Measurements from ENCODE around the gene SLC6A18. TPM values are rescaled to one million over a fixed set of nuclear protein-coding genes. Genes with fewer than 3 reads are reported as not detected.

SLC6A18 gene
- total and polyA plus RNA-seq, 9 of the 15 experiments (the other 6 are each of a cell fraction or from before 2014, with no cell fraction given): not detected

DNA sequence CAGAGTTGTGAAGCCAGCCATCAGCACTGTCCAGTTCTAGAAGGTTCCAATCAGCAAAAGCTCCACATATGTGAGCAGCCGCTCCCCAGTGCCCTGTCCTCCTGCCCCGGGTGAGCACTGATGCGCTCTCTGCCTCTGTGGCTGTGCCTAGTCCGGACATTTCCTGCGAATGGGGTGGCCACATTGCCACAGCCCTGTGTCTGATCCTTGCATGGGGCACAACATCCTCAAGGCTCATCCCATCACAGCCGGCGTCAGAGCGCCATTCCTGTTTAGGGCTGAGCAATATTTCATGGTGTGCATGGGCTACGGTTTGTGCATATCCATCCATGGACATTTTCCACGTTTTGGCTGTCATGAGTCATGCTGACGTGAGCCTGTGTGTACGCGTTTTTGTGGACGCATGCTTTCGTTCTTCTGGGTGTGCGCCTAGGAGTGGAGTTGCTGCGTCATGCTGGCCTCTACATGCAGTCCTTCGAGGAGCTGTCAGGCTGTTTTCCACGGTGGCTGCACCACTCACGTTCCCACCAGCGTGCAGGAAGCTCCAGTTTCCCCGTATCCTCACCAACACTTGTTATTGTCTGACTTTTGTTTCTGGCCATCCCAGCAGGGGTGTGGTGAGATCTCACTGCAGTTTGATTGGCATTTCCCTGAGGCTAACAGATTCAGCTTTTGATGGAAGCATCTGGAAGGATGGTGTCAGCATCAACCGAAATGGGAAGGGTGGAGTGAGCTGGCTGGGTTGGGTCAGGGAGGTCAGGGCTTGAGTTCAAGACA lies 9.7 kb upstream of the SLC6A18 start:
- H3K4me1 ChIP-seq (replicated peaks in 1 of 2; ENCODE audit: control insufficient read depth in 2 of 2, insufficient read depth in 2 of 2, low read length in 2 of 2): peaks cover 0 to 51% of the 10 kb centered on the region in 2 experiments; a peak in 1 of 5 replicates
- in situ Hi-C loops (cut with MboI): no loop called here
- 21% methylated on average over 23 of the region's 23 CpGs for whole genome bisulfite sequencing (ENCODE audit: insufficient coverage, low coverage, missing lambda C conversion rate)
- H3K36me3 ChIP-seq (ENCODE audit: control insufficient read depth, insufficient read depth, low read length): no peaks in the 10 kb centered on the region
- ATAC-seq (no peak), FAIRE-seq (no peak), DNase-seq (ENCODE audit: extremely low read depth in 1 of 4, low spot score in 3 of 4) (no peak)
- ChIA-PET CTCF (ENCODE audit: low intra/inter-chr PET ratio) (no interaction called here), POLR2A (interaction anchor here (0.5 kb wide), 1 partner anchor 891 kb away, joined by 3 read pairs; no protein-coding TSS in a partner anchor)
- TF ChIP-seq L3MBTL2 (IDR thresholded peaks at IDR 0.05): no peak
- peak in 1 of 2 experiments; percentile 25; a peak in 1 of 4 replicates for TF ChIP-seq KDM1A (IDR thresholded peaks at IDR 0.05)
- TF ChIP-seq GATAD2B (IDR thresholded peaks at IDR 0.05; ENCODE audit: borderline replicate concordance): no peak
- TF ChIP-seq ZNF316 (IDR thresholded peaks at IDR 0.05): peak; percentile 16; the same call in 1 of the 2 replicates
- no peak for TF ChIP-seq GABPA (tag; conservative IDR thresholded peaks at IDR 0.05; ENCODE audit: low read depth)
- peak; percentile 38; the same call in 1 of the 2 replicates for TF ChIP-seq CREM (IDR thresholded peaks at IDR 0.05; ENCODE audit: low read depth)
- TF ChIP-seq MTA2 (IDR thresholded peaks at IDR 0.05; ENCODE audit: low read depth): no peak
- no peak for TF ChIP-seq ZNF354B (CRISPR knock-in tag; IDR thresholded peaks at IDR 0.05)
- TF ChIP-seq ZNF184 (CRISPR knock-in tag; IDR thresholded peaks at IDR 0.05): peak; percentile 96
- TF ChIP-seq, protein P1, sequence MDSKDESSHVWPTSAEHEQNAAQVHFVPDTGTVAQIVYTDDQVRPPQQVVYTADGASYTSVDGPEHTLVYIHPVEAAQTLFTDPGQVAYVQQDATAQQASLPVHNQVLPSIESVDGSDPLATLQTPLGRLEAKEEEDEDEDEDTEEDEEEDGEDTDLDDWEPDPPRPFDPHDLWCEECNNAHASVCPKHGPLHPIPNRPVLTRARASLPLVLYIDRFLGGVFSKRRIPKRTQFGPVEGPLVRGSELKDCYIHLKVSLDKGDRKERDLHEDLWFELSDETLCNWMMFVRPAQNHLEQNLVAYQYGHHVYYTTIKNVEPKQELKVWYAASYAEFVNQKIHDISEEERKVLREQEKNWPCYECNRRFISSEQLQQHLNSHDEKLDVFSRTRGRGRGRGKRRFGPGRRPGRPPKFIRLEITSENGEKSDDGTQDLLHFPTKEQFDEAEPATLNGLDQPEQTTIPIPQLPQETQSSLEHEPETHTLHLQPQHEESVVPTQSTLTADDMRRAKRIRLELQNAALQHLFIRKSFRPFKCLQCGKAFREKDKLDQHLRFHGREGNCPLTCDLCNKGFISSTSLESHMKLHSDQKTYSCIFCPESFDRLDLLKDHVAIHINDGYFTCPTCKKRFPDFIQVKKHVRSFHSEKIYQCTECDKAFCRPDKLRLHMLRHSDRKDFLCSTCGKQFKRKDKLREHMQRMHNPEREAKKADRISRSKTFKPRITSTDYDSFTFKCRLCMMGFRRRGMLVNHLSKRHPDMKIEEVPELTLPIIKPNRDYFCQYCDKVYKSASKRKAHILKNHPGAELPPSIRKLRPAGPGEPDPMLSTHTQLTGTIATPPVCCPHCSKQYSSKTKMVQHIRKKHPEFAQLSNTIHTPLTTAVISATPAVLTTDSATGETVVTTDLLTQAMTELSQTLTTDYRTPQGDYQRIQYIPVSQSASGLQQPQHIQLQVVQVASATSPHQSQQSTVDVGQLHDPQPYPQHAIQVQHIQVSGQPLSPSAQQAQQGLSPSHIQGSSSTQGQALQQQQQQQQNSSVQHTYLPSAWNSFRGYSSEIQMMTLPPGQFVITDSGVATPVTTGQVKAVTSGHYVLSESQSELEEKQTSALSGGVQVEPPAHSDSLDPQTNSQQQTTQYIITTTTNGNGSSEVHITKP (IDR thresholded peaks at IDR 0.05; ENCODE audit: partially characterized antibody): no peak
- TF ChIP-seq ATF2 (CRISPR knock-in tag; IDR thresholded peaks at IDR 0.05): no peak
- no peak for TF ChIP-seq PHB2 (IDR thresholded peaks at IDR 0.05; ENCODE audit: low read depth)
- no peak for TF ChIP-seq ZSCAN32 (CRISPR knock-in tag; IDR thresholded peaks at IDR 0.05)
- peak; percentile 16; the same call in 1 of the 2 replicates for TF ChIP-seq C11orf30 (IDR thresholded peaks at IDR 0.05; ENCODE audit: low read depth)
- TF ChIP-seq TRIM28 (IDR thresholded peaks at IDR 0.05): 0 out of 2 replicates have a peak, but pooled peaks have one; percentile 33
- TF ChIP-seq CBX3 (IDR thresholded peaks at IDR 0.05; ENCODE audit: borderline replicate concordance in 1 of 2, low read length in 2 of 2): peak in 1 of 2 experiments; percentile 78; a peak in 2 of 3 replicates
- TF ChIP-seq, protein P2, sequence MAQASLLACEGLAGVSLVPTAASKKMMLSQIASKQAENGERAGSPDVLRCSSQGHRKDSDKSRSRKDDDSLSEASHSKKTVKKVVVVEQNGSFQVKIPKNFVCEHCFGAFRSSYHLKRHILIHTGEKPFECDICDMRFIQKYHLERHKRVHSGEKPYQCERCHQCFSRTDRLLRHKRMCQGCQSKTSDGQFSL (CRISPR knock-in tag; IDR thresholded peaks at IDR 0.05): no peak
- TF ChIP-seq, protein P2 (tag; IDR thresholded peaks at IDR 0.05): no peak
- no peak for TF ChIP-seq TAL1 (IDR thresholded peaks at IDR 0.05)
- H3K79me2 ChIP-seq (ENCODE audit: control insufficient read depth, insufficient read depth, low read length): no peaks in the 10 kb centered on the region
- no peak overlapping the region for H3K9ac ChIP-seq (ENCODE audit: insufficient read depth in 1 of 2, low read depth in 2 of 2, low read length in 2 of 2)
- intact Hi-C loops (cut with micrococcal nuclease): no loop called here
- H3K4me3 ChIP-seq: no peak overlapping the region
- H3K27me3 ChIP-seq (ENCODE audit: control insufficient read depth in 2 of 2, insufficient read depth in 2 of 2, low read length in 2 of 2): peaks cover 25 to 66% of the 10 kb centered on the region in 2 experiments; a peak in 4 of 5 replicates
- H3K27ac ChIP-seq (ENCODE audit: extremely low read depth, low read depth, low read length): no peak overlapping the region
- H3K4me2 ChIP-seq (ENCODE audit: insufficient read depth, low read length): no peak overlapping the region
- H3K9me1 ChIP-seq (ENCODE audit: control insufficient read depth, insufficient read depth, low read length): no peaks in the 10 kb centered on the region
- H2AFZ ChIP-seq (ENCODE audit: low read depth, low read length): no peak overlapping the region
- BruUV-seq (replicated peaks): no TSS peak
- no peaks in the 10 kb centered on the region; the same call in 1 of the 2 replicates for H4K20me1 ChIP-seq (replicated peaks; ENCODE audit: control insufficient read depth, insufficient read depth, low read length)
- no peaks in the 10 kb centered on the region; the same call in 1 of the 2 replicates for H3K9me3 ChIP-seq (replicated peaks; ENCODE audit: control insufficient read depth, insufficient read depth, low read depth, low read length)

Data from K562 (cell line).